ENCODE data around the gene GPX8. TPM values are rescaled to one million over a fixed set of nuclear protein-coding genes. Genes with fewer than 3 reads are reported as not detected.

The GPX8 gene
- total RNA-seq, 1 experiment from 2014 or later, result 37.9 TPM

- H3K56ac ChIP-seq (ENCODE audit: insufficient read length, low read depth, low read length), result no peak overlapping the region
- no peaks in the 10 kb centered on the region for H3K79me1 ChIP-seq (ENCODE audit: insufficient read depth, low read depth, low read length, poor library complexity, severe bottlenecking)
- DNase-seq, result no peak
- H2BK120ac ChIP-seq (ENCODE audit: low read depth, low read length, poor library complexity, severe bottlenecking), result no peak overlapping the region
- H3K4me1 ChIP-seq (ENCODE audit: insufficient read depth, low read length), result no peaks in the 10 kb centered on the region
- no peak overlapping the region for H2BK12ac ChIP-seq (ENCODE audit: insufficient read length, low read depth, low read length)
- no peak overlapping the region for H2BK15ac ChIP-seq (ENCODE audit: low read depth, low read length)
- no peak overlapping the region for H3K23ac ChIP-seq (ENCODE audit: insufficient read length, low read depth, low read length)
- H4K91ac ChIP-seq (ENCODE audit: insufficient read length, low read depth, low read length), result no peak overlapping the region
- H2AFZ ChIP-seq (ENCODE audit: low read length), result no peak overlapping the region
- H3K4me3 Mint-ChIP-seq, result no peak overlapping the region
- H4K8ac ChIP-seq (replicated peaks; ENCODE audit: insufficient read length, low read depth, low read length), result no peak overlapping the region
- H2AK5ac ChIP-seq (ENCODE audit: insufficient read length, low read length), result no peak overlapping the region
- H3K27me3 ChIP-seq (ENCODE audit: insufficient read depth, low read length), result no peaks in the 10 kb centered on the region
- H3K23me2 ChIP-seq (ENCODE audit: insufficient read length, low read depth, low read length, poor library complexity, severe bottlenecking), result no peaks in the 10 kb centered on the region
- no peak overlapping the region for H3K27ac ChIP-seq (ENCODE audit: insufficient read length, low read depth, low read length)
- no peak overlapping the region for H3K4me2 ChIP-seq (ENCODE audit: insufficient read depth, insufficient read length, low read length)
- H3K79me2 ChIP-seq (ENCODE audit: insufficient read depth, low read length), result no peaks in the 10 kb centered on the region
- no peaks in the 10 kb centered on the region for H3K9me3 ChIP-seq (ENCODE audit: control insufficient read depth, low read depth, low read length)
- no peaks in the 10 kb centered on the region for H3K9me3 Mint-ChIP-seq
- peaks cover 42% of the 10 kb centered on the region for H3K27me3 Mint-ChIP-seq (ENCODE audit: low read depth)
- no peak for TF ChIP-seq CTCF (conservative IDR thresholded peaks at IDR 0.05)
- no CpG with 5 or more reads among the region's 2 CpGs for WGBS (ENCODE audit: extremely low coverage, insufficient read length, low lambda C conversion rate)
- no peak overlapping the region for H3K14ac ChIP-seq (ENCODE audit: insufficient read depth, low read length)
- no peak overlapping the region for H3K27ac Mint-ChIP-seq
- no peak overlapping the region for H4K5ac ChIP-seq (ENCODE audit: insufficient read length, low read depth, low read length)
- H3K4ac ChIP-seq (ENCODE audit: low read depth, low read length), result no peak overlapping the region
- H3T11ph ChIP-seq (ENCODE audit: low read length), result no peak overlapping the region
- H3K4me1 Mint-ChIP-seq, result no peaks in the 10 kb centered on the region
- no peaks in the 10 kb centered on the region for H3K36me3 Mint-ChIP-seq (ENCODE audit: insufficient read depth in 1 of 3, low read depth in 3 of 3)
- H2BK20ac ChIP-seq (ENCODE audit: low read depth, low read length, poor library complexity, severe bottlenecking), result no peak overlapping the region
- no peak overlapping the region for H3K18ac ChIP-seq (ENCODE audit: insufficient read length, low read depth, low read length)
- no peak overlapping the region for H2BK5ac ChIP-seq (ENCODE audit: insufficient read length, low read length)
- H3K9ac ChIP-seq (ENCODE audit: extremely low read depth, insufficient read length, low read length), result no peak overlapping the region
- H4K20me1 ChIP-seq (ENCODE audit: control insufficient read depth, insufficient read depth, insufficient read length), result no peaks in the 10 kb centered on the region
Measured at GRCh38 chr5:55191165-55191564, 31.2 kb downstream of the GPX8 start.

All from H9 (cell line).